CD4-positive, alpha-beta memory T cell (primary cell): ENCODE data around the gene CLPTM1. TPM values are rescaled to one million over a fixed set of nuclear protein-coding genes. Genes with fewer than 3 reads are reported as not detected.
"Not testable (repeated sequence)": the region's sequence is repeated elsewhere in the genome, so short reads cannot be mapped to it uniquely, and the experiment has no call there.

Experiments used
- CTCF ChIA-PET: fragments of 350-600 bp; sonication (Branson Sonifier 250); formaldehyde crosslinking; loops from one replicate; lab custom pipeline; 2021; ENCODE audit warnings: inconsistent platforms; ENCODE audit not compliant: partially characterized antibody; lab: Charles Lee
- POLR2A ChIA-PET: fragments of 350-600 bp; sonication (Branson Sonifier 250); formaldehyde crosslinking; loops from one replicate; lab custom pipeline; 2021; ENCODE audit not compliant: partially characterized antibody; lab: Charles Lee
- DNase-seq, 5 donors: peaks; one replicate each; pipeline versions ENCODE4 v3.0.0 to v3.0.0-alpha.2; 2020 to 2022; ENCODE audit warnings: mixed read lengths in 1 of 5
- H3K27ac ChIP-seq: one replicate; pipeline ENCODE4 v1.7.0; 2013; ENCODE audit warnings: low read depth, low read length
- H3K27me3 ChIP-seq: 2 replicates; pipeline ENCODE4 v1.7.0; 2013; ENCODE audit warnings: mild to moderate bottlenecking, low read length, moderate library complexity; ENCODE audit not compliant: insufficient read depth
- H3K36me3 ChIP-seq: 2 replicates; pipeline ENCODE4 v1.7.0; 2013; ENCODE audit warnings: mild to moderate bottlenecking, low read length, moderate library complexity; ENCODE audit not compliant: insufficient read depth
- H3K4me1 ChIP-seq: 2 replicates; pipeline ENCODE4 v1.7.0; 2013; ENCODE audit warnings: mild to moderate bottlenecking, low read length, moderate library complexity; ENCODE audit not compliant: insufficient read depth
- H3K4me3 ChIP-seq, 2 donors: one replicate each; pipeline ENCODE4 v1.7.0; 2013; ENCODE audit warnings: low read length in 2 of 2, mild to moderate bottlenecking in 1 of 2
- H3K9me3 ChIP-seq, 2 donors: one replicate each; pipeline ENCODE4 v1.7.0; 2013; ENCODE audit warnings: low read length in 2 of 2, control low read depth in 1 of 2; ENCODE audit not compliant: control insufficient read depth in 1 of 2
- H3K27ac Mint-ChIP-seq, 7 donors: one replicate each; pipeline ENCODE4 v1.8.0; 2020 to 2021; ENCODE audit warnings: mixed read lengths in 7 of 7, mild to moderate bottlenecking in 6 of 7, inconsistent platforms in 3 of 7, moderate library complexity in 3 of 7
- H3K27me3 Mint-ChIP-seq, 2 donors: one replicate each; pipeline ENCODE4 v1.8.0; 2020 to 2021; ENCODE audit warnings: mixed read lengths in 2 of 2
- H3K36me3 Mint-ChIP-seq, 2 donors: one replicate each; pipeline ENCODE4 v1.8.0; 2020 to 2021; ENCODE audit warnings: mixed read lengths in 2 of 2, inconsistent platforms in 1 of 2, mild to moderate bottlenecking in 1 of 2
- H3K4me1 Mint-ChIP-seq, 4 donors: one replicate each; pipeline ENCODE4 v1.8.0; 2020 to 2021; ENCODE audit warnings: mixed read lengths in 4 of 4, mild to moderate bottlenecking in 1 of 4
- H3K4me3 Mint-ChIP-seq, 8 donors: one replicate each; pipeline ENCODE4 v1.8.0; 2020 to 2021; ENCODE audit warnings: mixed read lengths in 8 of 8, mild to moderate bottlenecking in 7 of 8, moderate library complexity in 6 of 8, inconsistent platforms in 3 of 8
- H3K9me3 Mint-ChIP-seq, 8 donors: one replicate each; pipeline ENCODE4 v1.8.0; 2020 to 2021; ENCODE audit warnings: mixed read lengths in 8 of 8, mild to moderate bottlenecking in 5 of 8, inconsistent platforms in 3 of 8, moderate library complexity in 1 of 8
- intact Hi-C: fragments of 100-400 bp; cut with micrococcal nuclease; formaldehyde crosslinking; loops from one replicate; pipeline ENCODE4 v1.15.1; 2023
- polyA plus RNA-seq, 2 donors: library from polyadenylated mRNA; unstranded; fragments of 300-500 nt; fragmentation: Illumina TruSeq; gene quantifications; one replicate each; pipeline ENCODE4 v1.2.3, GENCODE V29; 2021
- total RNA-seq, 2 experiments: library from RNA; stranded (reverse); gene quantifications; one replicate each; pipeline ENCODE4 v1.2.3, GENCODE V29; 2021

Gene CLPTM1
- total and polyA plus RNA-seq, 4 experiments from 2014 or later = 16.6 to 86.4 (median 56.3) TPM

DNA sequence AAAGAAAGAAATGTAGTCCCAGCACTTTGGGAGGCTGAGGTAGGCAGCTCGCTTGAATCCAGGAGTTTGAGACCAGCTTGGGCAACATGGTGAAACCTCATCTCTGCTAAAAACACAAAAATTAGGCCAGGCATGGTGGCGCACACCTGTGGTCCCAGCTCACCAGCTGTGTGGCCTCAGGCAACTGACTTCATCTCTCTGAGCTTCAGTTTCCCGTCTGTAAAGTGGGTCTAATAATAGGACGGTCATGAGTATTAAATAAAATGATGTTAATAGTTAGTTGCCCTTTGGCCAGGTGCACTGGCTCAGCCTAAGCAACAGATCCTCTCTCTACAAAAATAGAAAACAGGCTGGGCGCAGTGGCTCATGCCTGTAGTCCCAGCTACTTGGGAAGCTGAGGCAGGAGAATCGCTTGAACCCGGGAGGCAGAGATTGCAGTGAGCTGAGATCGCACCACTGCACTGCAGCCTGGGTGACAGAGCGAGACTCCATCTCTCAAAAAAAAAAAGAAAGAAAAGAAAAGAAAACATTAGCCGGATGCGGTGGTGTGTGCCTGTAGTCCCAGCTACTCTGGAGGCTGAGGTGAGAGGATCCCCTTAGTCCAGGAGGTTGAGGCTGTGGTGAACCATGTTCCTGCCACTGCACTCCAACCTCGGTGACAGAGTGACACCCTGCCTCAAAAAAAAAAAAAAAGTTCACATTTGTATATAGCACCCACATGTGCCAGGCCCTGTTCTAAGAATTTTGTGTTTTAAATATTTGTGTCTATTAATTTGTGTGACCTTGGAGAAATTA lies 44.1 kb downstream of the CLPTM1 start:
- DNase-seq, H3K9me3 ChIP-seq, H3K9me3 Mint-ChIP-seq, H3K27me3 Mint-ChIP-seq, H3K36me3 ChIP-seq, H3K27me3 ChIP-seq, H3K4me3 ChIP-seq, H3K27ac ChIP-seq, intact Hi-C loops: not testable (repeated sequence)
- POLR2A ChIA-PET = interaction anchor here (1.2 kb wide), 1 partner anchor 180 kb away, joined by 8 read pairs; the partner anchor contains the start of gene BLOC1S3
- Mint-ChIP-seq H3K36me3 (peaks cover 0 to 12% of the 10 kb centered on the region in 2 donors), H3K4me1 (peaks cover 7 to 22% (median 10%) of the 10 kb centered on the region in 4 donors), H3K27ac (peak overlapping the region; percentile 93 to 99 (median 96)), H3K4me3 (peak overlapping the region in 3 of 8 donors; percentile 52 to 69 (median 69))
- H3K4me1 ChIP-seq = peaks cover 13% of the 10 kb centered on the region
- CTCF ChIA-PET = interaction anchor here (1.0 kb wide), 1 partner anchor 47 kb away, joined by 3 read pairs; no protein-coding TSS in a partner anchor

DNA sequence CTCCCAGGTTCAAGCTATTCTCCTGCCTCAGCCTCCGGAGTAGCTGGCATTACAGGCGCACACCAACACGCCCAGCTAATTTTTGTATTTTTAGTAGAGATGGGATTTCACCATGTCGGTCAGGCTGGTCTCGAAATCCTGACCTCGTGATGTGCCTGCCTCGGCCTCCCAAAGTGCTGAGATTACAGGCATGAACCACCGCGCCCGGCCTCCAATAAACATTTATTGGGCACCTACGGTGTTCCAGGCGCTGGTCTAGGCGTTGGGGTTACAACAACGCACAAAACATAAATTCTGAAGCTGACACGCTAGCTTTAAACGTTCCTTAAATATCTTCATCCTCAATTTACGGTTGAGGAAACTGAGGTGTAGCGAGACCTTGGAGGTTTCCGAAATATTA lies 45.5 kb downstream of the CLPTM1 start:
- not testable (repeated sequence) for H3K27me3 Mint-ChIP-seq, H3K27me3 ChIP-seq, H3K9me3 Mint-ChIP-seq, H3K36me3 ChIP-seq, DNase-seq, H3K9me3 ChIP-seq
- Histone ChIP-seq H3K4me3 (peak overlapping the region in 1 of 2 donors; percentile 43), H3K4me1 (peaks cover 13% of the 10 kb centered on the region), H3K27ac (peak overlapping the region; percentile 100)
- H3K36me3 Mint-ChIP-seq = peaks cover 0 to 14% of the 10 kb centered on the region in 2 donors
- H3K4me3 Mint-ChIP-seq = peak overlapping the region; percentile 44 to 69 (median 59)
- peak overlapping the region; percentile 93 to 99 (median 96) for H3K27ac Mint-ChIP-seq
- ChIA-PET CTCF (interaction anchor here (0.7 kb wide), 1 partner anchor 12 kb away, joined by 3 read pairs; no protein-coding TSS in a partner anchor), POLR2A (interaction anchor here (1.2 to 3.1 kb wide), 6 partner anchors 15 to 178 kb away, joined by 6 to 31 read pairs (median 15); partner anchors contain the start of genes BLOC1S3, CLASRP, CLPTM1 and GEMIN7)
- peaks cover 7 to 22% (median 10%) of the 10 kb centered on the region in 4 donors for H3K4me1 Mint-ChIP-seq
- intact Hi-C loops = loop anchor here (1.0 to 5.0 kb wide), 5 partner anchors 16 to 253 kb away; partner anchors contain the start of genes BCL3, BLOC1S3, GEMIN7 and TOMM40

DNA sequence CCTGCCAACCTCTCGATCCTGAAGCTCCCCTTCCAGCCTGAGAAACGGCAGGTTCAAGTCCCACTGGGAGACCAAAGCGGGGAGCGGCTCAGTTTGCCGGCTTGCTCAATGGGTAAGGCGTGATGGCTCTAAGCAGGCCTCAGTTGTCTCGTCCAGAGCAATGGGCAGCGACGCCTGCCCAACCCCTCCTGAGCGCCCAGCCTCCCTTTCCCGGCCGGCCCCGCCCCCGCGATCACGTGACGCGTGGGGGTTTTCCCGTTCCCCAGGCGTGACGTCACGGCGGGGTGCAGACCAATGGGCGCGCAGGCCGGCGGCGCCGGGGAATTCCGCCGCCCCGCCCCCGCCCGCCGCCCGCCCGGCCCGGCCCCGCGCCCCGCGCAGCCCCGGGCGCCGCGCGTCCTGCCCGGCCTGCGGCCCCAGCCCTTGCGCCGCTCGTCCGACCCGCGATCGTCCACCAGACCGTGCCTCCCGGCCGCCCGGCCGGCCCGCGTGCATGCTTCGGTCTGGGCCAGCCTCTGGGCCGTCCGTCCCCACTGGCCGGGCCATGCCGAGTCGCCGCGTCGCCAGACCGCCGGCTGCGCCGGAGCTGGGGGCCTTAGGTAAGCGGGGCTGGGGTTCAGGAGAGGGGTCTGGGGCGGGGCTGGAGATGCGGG lies 46.0 kb downstream of the CLPTM1 start, which contains the start of gene RELB:
TSS of gene RELB (plus strand) at position 378 of the 653 bp plus-strand sequence. CDS start at position 494, 116 bp downstream.
- Histone ChIP-seq H3K27ac (peak within 1 kb of the TSS; percentile 100), H3K4me1 (peaks cover 13% of the 10 kb centered on the region), H3K27me3 (no peaks in the 10 kb centered on the region), H3K9me3 (no peaks in the 10 kb centered on the region), H3K36me3 (no peaks in the 10 kb centered on the region), H3K4me3 (peak within 1 kb of the TSS; percentile 47 to 69)
- Mint-ChIP-seq H3K4me1 (peaks cover 8 to 25% (median 14%) of the 10 kb centered on the region in 4 donors), H3K36me3 (peaks cover 0 to 20% of the 10 kb centered on the region in 2 donors), H3K9me3 (peaks cover 0 to 3% (median 0%) of the 10 kb centered on the region in 8 donors), H3K27ac (peak within 1 kb of the TSS; percentile 99 to 100 (median 100)), H3K4me3 (peak within 1 kb of the TSS; percentile 93 to 99 (median 98)), H3K27me3 (no peaks in the 10 kb centered on the region)
- peak; percentile 93 to 97 (median 94) for DNase-seq
- ChIA-PET CTCF (no interaction called here), POLR2A (interaction anchor here (0.9 to 3.1 kb wide), 9 partner anchors 12 to 177 kb away, joined by 3 to 31 read pairs (median 6); partner anchors contain the start of genes BLOC1S3, CLASRP, CLPTM1 and GEMIN7)
- intact Hi-C loops = loop anchor here (1.0 to 5.0 kb wide), 5 partner anchors 16 to 254 kb away; partner anchors contain the start of genes BCL3, BLOC1S3, GEMIN7 and TOMM40

DNA sequence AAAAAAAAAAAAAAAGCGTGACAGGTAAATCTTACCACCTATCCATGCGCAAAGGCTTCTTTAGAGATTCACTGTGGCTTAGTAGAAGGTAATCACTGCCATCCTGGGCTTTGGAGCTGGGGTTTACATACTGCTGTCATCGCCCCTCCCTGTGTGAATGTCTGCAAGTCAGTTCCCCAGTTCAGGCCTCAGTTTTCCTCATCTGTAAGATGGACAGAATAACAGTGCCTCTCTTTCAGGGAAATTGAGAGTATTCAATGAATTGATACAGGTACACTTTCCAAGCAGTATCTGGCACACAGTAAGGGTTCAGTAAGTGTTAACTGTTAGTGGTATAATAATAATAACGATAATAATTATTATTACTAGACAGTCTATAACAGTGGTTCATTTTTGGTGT lies 48.3 kb downstream of the CLPTM1 start:
- CTCF ChIA-PET = interaction anchor here (1.3 kb wide), 1 partner anchor 14 kb away, joined by 3 read pairs; no protein-coding TSS in a partner anchor
- Histone ChIP-seq H3K4me1 (peaks cover 13% of the 10 kb centered on the region), H3K27me3 (no peaks in the 10 kb centered on the region), H3K36me3 (peaks cover 2% of the 10 kb centered on the region), H3K4me3 (no peak overlapping the region), H3K9me3 (no peaks in the 10 kb centered on the region), H3K27ac (no peak overlapping the region)
- Mint-ChIP-seq H3K9me3 (peaks cover 0 to 2% (median 0%) of the 10 kb centered on the region in 8 donors), H3K27ac (peak overlapping the region in 5 of 7 donors; percentile 48 to 99 (median 79)), H3K4me1 (peaks cover 6 to 25% (median 15%) of the 10 kb centered on the region in 4 donors), H3K4me3 (peak overlapping the region in 2 of 8 donors; percentile 27 to 48), H3K27me3 (no peaks in the 10 kb centered on the region), H3K36me3 (peaks cover 3 to 34% of the 10 kb centered on the region in 2 donors)
- no peak for DNase-seq
- POLR2A ChIA-PET = interaction anchor here (3.1 kb wide), 1 partner anchor 47 kb away, joined by 22 read pairs; the partner anchor contains the start of gene CLPTM1
- intact Hi-C loops = loop anchor here (5.0 kb wide), 3 partner anchors 74 to 256 kb away; partner anchors contain the start of genes BCL3, GEMIN7, TOMM40 and ZNF296

DNA sequence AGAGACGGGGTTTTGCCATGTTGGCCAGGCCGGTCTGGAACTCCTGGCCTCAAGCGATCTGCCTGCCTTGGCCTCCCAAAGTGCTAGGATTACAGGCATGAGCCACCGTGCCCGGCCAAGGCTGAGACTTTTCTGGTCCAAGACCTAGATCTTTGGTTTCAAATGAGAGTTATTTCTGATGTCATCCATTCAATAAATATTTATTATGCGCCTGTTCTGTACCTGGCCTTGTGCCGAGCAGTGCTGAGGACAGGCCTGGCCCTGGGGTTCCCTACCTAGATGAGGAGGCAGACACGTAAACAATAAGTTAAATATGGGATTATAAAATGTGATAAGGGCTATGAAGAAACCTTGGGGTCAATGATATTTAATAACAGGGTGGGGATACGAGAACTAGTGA lies 50.6 kb downstream of the CLPTM1 start:
- H3K36me3 Mint-ChIP-seq = peaks cover 8 to 44% of the 10 kb centered on the region in 2 donors
- peaks cover 12% of the 10 kb centered on the region for H3K4me1 ChIP-seq
- peaks cover 5% of the 10 kb centered on the region for H3K36me3 ChIP-seq
- H3K9me3 ChIP-seq = no peaks in the 10 kb centered on the region
- ChIA-PET POLR2A (no interaction called here), CTCF (no interaction called here)
- peak overlapping the region in 1 of 8 donors; percentile 32 for H3K4me3 Mint-ChIP-seq
- no peak overlapping the region for H3K27ac ChIP-seq
- no peak for DNase-seq
- peaks cover 8 to 19% (median 16%) of the 10 kb centered on the region in 4 donors for H3K4me1 Mint-ChIP-seq
- H3K9me3 Mint-ChIP-seq = peaks cover 0 to 2% (median 0%) of the 10 kb centered on the region in 8 donors
- H3K27me3 Mint-ChIP-seq = no peaks in the 10 kb centered on the region
- H3K27me3 ChIP-seq = no peaks in the 10 kb centered on the region
- H3K4me3 ChIP-seq = no peak overlapping the region
- H3K27ac Mint-ChIP-seq = peak overlapping the region in 4 of 7 donors; percentile 37 to 73 (median 63)
- intact Hi-C loops = no loop called here

DNA sequence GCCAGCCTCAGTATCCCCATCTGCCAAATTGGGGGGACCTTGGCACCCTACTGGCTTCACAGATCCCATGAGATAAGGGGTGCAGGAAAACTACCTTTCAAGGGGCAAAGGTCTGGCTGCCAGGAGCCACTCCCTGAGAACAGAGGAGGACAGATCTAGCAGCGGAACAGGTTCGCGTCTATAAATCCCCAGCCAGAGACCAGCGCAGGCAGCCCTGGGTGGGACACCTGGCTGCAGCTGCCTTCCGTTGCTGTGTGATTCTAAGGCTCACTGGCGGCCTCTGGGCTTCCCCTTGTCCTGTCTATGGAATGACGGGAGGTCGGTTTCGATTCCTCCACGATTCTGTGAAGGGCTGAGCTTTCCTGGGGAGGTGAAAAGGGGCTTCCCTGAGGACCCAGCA lies 53.4 kb downstream of the CLPTM1 start:
- no peak overlapping the region for H3K4me3 Mint-ChIP-seq
- Histone ChIP-seq H3K9me3 (no peaks in the 10 kb centered on the region), H3K4me1 (no peaks in the 10 kb centered on the region), H3K27me3 (no peaks in the 10 kb centered on the region), H3K27ac (no peak overlapping the region), H3K4me3 (no peak overlapping the region), H3K36me3 (peaks cover 10% of the 10 kb centered on the region)
- ChIA-PET CTCF (no interaction called here), POLR2A (no interaction called here)
- peak overlapping the region in 4 of 7 donors; percentile 10 to 60 (median 34) for H3K27ac Mint-ChIP-seq
- intact Hi-C loops = no loop called here
- no peak for DNase-seq
- H3K4me1 Mint-ChIP-seq = peaks cover 2 to 7% (median 5%) of the 10 kb centered on the region in 4 donors
- H3K27me3 Mint-ChIP-seq = no peaks in the 10 kb centered on the region
- peaks cover 12 to 43% of the 10 kb centered on the region in 2 donors for H3K36me3 Mint-ChIP-seq
- H3K9me3 Mint-ChIP-seq = no peaks in the 10 kb centered on the region
